Vagina (tissue), 2 donors: ENCODE data around the gene VAMP4. TPM values are rescaled to one million over a fixed set of nuclear protein-coding genes. Genes with fewer than 3 reads are reported as not detected.

Source experiments
- DNase-seq, 2 donors: peaks; one replicate each; pipeline ENCODE4 v3.0.0-alpha.2; 2017; ENCODE audit errors: extremely low spot score in 2 of 2
- H3K27ac ChIP-seq: fragments of 200-600 bp; sonication (generic); one replicate; pipeline ENCODE4 v1.5.1; 2019
- H3K27me3 ChIP-seq: fragments of 200-600 bp; sonication (generic); one replicate; pipeline ENCODE4 v1.5.1; 2019
- H3K36me3 ChIP-seq, 2 donors: fragments of 200-600 bp; sonication (generic); one replicate each; pipeline ENCODE4 v1.5.1; 2017 to 2019
- H3K4me1 ChIP-seq: fragments of 200-600 bp; sonication (generic); one replicate; pipeline ENCODE4 v1.5.1; 2019
- H3K4me3 ChIP-seq, 2 donors: fragments of 200-600 bp; sonication (generic); 1 replicate in 1 of 2; 2 replicates in 1 of 2; pipeline ENCODE4 v1.5.1; 2016 to 2019
- H3K9me3 ChIP-seq: fragments of 200-600 bp; sonication (generic); one replicate; pipeline ENCODE4 v1.5.1; 2019
- POLR2A ChIP-seq, 2 donors: fragments of 450-650 bp; IDR thresholded peaks; one replicate each; pipeline ENCODE4 v1.6.1; 2017; ENCODE audit warnings: antibody characterized with exemption in 2 of 2, mild to moderate bottlenecking in 2 of 2, moderate library complexity in 2 of 2
- POLR2AphosphoS5 ChIP-seq, 2 donors: sonication (generic); formaldehyde crosslinking; IDR thresholded peaks; one replicate each; pipeline ENCODE4 v1.9.0; 2017; ENCODE audit warnings: antibody characterized with exemption in 2 of 2, mild to moderate bottlenecking in 2 of 2, low read depth in 1 of 2; ENCODE audit not compliant: insufficient read depth in 1 of 2
- intact Hi-C: fragments of 100-400 bp; cut with DNase I; formaldehyde crosslinking; loops from one replicate; pipeline ENCODE4 v1.15.1; 2023
- total RNA-seq: library from RNA; depleted of rRNA; stranded (reverse); fragments of >200 nt; gene quantifications from one replicate; pipeline ENCODE4 v1.2.3, GENCODE V29; 2016
- TF ChIP-seq, protein P1 (sequence below), 3 experiments: fragments of 450-650 bp in 2 of 3; fragments of 200-600 bp in 1 of 3; sonication (generic) in 1 of 3; IDR thresholded peaks; one replicate each; pipeline ENCODE4 v1.5.1; 2017 to 2019; ENCODE audit warnings: antibody characterized with exemption in 3 of 3, mild to moderate bottlenecking in 2 of 3, moderate library complexity in 2 of 3

Gene VAMP4
- total RNA-seq, 1 donor from 2014 or later = 8.1 TPM

DNA sequence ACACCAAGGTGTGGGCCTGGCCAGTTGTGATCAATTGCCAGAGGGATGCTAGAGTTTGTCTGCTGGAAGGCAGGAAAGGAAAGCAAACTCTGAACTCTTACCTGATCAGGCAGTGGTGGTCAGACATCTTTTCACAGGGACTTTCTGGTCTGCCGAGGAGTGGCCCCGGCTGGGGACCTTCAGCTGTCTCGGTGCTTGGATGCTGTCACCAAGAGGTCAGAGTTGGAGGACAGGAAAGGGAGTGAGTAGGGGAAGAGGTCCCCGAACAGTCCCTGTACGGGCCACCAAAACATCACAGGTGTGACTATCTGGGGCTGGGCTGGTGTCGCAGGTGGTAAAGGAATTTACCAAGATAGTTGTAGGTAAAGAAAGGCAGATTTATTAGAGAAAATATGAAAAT, 21.9 kb upstream of the VAMP4 start:
- H3K27ac ChIP-seq = no peak overlapping the region
- no peaks in the 10 kb centered on the region for H3K4me1 ChIP-seq
- no peak overlapping the region for H3K4me3 ChIP-seq
- TF ChIP-seq, protein P1, sequence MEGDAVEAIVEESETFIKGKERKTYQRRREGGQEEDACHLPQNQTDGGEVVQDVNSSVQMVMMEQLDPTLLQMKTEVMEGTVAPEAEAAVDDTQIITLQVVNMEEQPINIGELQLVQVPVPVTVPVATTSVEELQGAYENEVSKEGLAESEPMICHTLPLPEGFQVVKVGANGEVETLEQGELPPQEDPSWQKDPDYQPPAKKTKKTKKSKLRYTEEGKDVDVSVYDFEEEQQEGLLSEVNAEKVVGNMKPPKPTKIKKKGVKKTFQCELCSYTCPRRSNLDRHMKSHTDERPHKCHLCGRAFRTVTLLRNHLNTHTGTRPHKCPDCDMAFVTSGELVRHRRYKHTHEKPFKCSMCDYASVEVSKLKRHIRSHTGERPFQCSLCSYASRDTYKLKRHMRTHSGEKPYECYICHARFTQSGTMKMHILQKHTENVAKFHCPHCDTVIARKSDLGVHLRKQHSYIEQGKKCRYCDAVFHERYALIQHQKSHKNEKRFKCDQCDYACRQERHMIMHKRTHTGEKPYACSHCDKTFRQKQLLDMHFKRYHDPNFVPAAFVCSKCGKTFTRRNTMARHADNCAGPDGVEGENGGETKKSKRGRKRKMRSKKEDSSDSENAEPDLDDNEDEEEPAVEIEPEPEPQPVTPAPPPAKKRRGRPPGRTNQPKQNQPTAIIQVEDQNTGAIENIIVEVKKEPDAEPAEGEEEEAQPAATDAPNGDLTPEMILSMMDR (IDR thresholded peaks at IDR 0.05) = no peak
- no peak for TF ChIP-seq POLR2A (IDR thresholded peaks at IDR 0.05)
- TF ChIP-seq POLR2AphosphoS5 (IDR thresholded peaks at IDR 0.05; ENCODE audit: insufficient read depth in 1 of 2, low read depth in 1 of 2) = no peak
- no peaks in the 10 kb centered on the region for H3K27me3 ChIP-seq
- no peak for DNase-seq
- intact Hi-C loops = no loop called here
- H3K9me3 ChIP-seq = no peaks in the 10 kb centered on the region
- no peaks in the 10 kb centered on the region for H3K36me3 ChIP-seq

DNA sequence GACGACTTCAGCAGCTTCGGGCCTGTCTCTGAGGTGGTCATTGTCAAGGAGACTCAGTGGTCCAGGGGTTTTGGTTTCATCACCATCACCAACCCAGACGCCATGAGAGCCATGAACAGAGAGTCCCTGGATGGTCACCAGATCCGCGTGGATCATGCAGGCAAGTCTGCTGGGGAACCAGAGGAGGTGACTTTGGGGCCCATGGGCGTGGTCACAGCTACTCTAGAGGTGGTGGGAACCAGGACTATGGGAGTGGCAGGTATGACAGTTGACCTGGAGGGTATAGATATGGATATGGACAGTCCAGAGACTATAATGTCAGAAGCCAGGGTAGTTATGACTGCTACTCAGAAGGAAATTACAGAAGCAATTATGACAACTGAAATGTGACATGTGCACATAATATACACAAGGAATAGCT, 20.3 kb upstream of the VAMP4 start:
- no peak for TF ChIP-seq POLR2AphosphoS5 (IDR thresholded peaks at IDR 0.05; ENCODE audit: insufficient read depth in 1 of 2, low read depth in 1 of 2)
- TF ChIP-seq, protein P1 (IDR thresholded peaks at IDR 0.05) = no peak
- no peak for TF ChIP-seq POLR2A (IDR thresholded peaks at IDR 0.05)
- Histone ChIP-seq H3K27me3 (no peaks in the 10 kb centered on the region), H3K27ac (no peak overlapping the region), H3K9me3 (no peaks in the 10 kb centered on the region), H3K4me3 (no peak overlapping the region), H3K4me1 (no peaks in the 10 kb centered on the region), H3K36me3 (no peaks in the 10 kb centered on the region)
- DNase-seq = no peak
- intact Hi-C loops = no loop called here

DNA sequence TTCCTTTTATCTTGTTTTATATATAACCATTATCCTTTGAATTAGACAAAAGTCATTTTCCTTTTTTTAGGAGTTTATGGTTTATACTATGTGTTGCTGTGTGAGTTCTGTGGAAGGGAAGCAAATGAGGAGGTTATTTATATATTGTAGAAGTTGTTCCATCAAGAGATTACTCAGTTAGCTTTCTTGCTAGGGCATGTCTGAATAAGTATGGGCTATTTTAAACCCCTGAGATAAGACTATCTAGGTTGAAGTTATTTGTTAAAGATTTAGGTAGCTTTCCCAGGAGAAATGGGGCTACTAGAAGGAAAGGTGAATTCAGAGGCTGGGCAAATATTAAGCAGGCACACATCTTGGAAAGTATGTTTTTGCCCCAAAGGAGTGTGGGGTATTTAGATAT, 16.1 kb upstream of the VAMP4 start:
- DNase-seq = no peak
- TF ChIP-seq POLR2A (IDR thresholded peaks at IDR 0.05) = no peak
- TF ChIP-seq POLR2AphosphoS5 (IDR thresholded peaks at IDR 0.05; ENCODE audit: insufficient read depth in 1 of 2, low read depth in 1 of 2) = no peak
- TF ChIP-seq, protein P1 (IDR thresholded peaks at IDR 0.05) = no peak
- intact Hi-C loops = no loop called here
- Histone ChIP-seq H3K4me1 (no peaks in the 10 kb centered on the region), H3K27me3 (no peaks in the 10 kb centered on the region), H3K27ac (no peak overlapping the region), H3K9me3 (no peaks in the 10 kb centered on the region), H3K36me3 (no peaks in the 10 kb centered on the region), H3K4me3 (no peak overlapping the region)

DNA sequence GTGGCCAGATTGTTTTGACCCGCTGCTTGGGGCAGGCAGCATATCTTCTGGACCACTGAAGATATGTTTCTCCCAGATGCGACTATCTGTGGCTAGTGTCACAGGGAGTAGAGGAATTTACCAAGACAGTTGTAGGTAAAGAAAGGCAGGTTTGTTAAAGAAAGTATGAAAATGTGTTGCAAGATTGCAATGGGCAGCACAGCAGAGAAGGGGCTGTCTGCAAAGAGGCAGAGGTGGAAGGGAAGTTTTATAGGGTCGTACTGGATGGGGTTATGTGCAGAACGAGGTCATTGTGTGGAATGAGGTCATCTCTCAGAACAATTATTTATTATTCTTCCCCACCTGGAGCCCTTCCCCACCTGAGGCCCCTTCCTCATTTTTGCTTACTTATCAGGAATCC, 15.0 kb upstream of the VAMP4 start:
- Histone ChIP-seq H3K27me3 (no peaks in the 10 kb centered on the region), H3K27ac (no peak overlapping the region), H3K4me3 (no peak overlapping the region), H3K9me3 (no peaks in the 10 kb centered on the region), H3K36me3 (no peaks in the 10 kb centered on the region), H3K4me1 (no peaks in the 10 kb centered on the region)
- intact Hi-C loops = no loop called here
- no peak for DNase-seq
- no peak for TF ChIP-seq POLR2AphosphoS5 (IDR thresholded peaks at IDR 0.05; ENCODE audit: insufficient read depth in 1 of 2, low read depth in 1 of 2)
- TF ChIP-seq, protein P1 (IDR thresholded peaks at IDR 0.05) = no peak
- TF ChIP-seq POLR2A (IDR thresholded peaks at IDR 0.05) = no peak

DNA sequence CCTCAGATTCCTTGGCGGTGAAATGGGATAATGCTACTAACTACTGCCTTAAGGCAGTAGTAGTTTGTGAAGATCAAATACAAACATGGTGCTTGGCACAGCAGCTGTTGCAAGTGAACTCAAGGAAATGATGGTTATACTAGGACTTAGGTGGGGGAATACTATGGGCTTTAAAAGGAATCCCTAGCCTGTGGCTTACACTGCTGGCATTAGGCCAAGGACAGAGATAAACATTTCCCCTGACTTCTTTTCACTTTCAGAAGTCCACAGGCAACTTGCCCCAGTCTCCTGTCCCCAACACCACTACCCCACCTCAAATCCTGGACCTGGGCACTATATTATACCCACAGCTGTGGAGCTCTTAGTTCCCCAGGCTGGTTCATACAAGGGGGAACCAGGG, 13.1 kb upstream of the VAMP4 start:
- H3K4me3 ChIP-seq = no peak overlapping the region
- H3K4me1 ChIP-seq = no peaks in the 10 kb centered on the region
- H3K9me3 ChIP-seq = no peaks in the 10 kb centered on the region
- intact Hi-C loops = no loop called here
- H3K36me3 ChIP-seq = no peaks in the 10 kb centered on the region
- no peak overlapping the region for H3K27ac ChIP-seq
- no peak for DNase-seq
- H3K27me3 ChIP-seq = no peaks in the 10 kb centered on the region
- TF ChIP-seq POLR2AphosphoS5 (IDR thresholded peaks at IDR 0.05; ENCODE audit: insufficient read depth in 1 of 2, low read depth in 1 of 2) (no peak), POLR2A (IDR thresholded peaks at IDR 0.05) (no peak)
- TF ChIP-seq, protein P1 (IDR thresholded peaks at IDR 0.05) = no peak
